HG02623 (cell line): ENCODE results near the gene FBXO24.
A peak's percentile ranks its signal among the peaks of the same experiment; 100 is the strongest.

Source experiments
- ATAC-seq: cut with Tn5 transposase; IDR thresholded peaks from one replicate; pipeline ENCODE4 v1.9.1; 2021; ENCODE audit warnings: moderate library complexity; ENCODE audit not compliant: unreplicated experiment

FBXO24 gene

DNA sequence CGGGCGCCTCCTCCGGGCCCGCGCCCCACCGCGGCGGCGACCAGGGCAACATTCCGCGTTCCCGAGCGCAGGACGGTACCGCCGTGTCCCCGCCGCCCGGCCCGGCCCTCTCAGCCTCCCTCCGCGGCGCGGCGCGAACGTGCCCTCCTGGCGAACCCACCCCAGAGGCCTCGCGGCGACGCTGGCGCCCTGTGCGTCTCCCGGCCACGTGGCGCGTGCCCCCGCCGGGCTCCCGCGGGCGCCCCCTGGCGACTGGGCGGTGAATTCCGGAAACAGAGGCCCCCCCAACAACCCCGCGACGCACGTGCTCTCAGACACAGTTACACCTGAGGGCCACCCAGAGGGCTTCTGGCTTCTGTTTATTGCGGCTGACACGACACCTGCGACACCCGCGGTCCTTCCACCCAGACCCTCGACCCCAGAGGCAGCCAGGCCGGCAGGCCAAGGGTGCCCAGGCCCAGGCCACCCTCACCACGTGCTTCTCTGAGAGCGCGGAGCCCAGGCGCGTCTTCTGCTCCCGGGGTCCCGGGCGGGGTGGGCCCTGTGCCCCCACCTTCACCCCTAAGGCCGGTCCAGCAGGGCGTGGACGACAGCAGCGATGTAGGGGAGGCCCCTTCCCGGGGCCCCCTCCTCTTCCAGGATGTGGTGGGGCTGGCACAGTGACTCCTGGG, 12.3 kb upstream of the FBXO24 start, which contains the start of gene SAP25:
Gene SAP25, minus strand, starts transcription at position 210 of the 671 bp plus-strand sequence. Its CDS starts 158 bp downstream, at position 52.
- ATAC-seq = no peak

- ATAC-seq = no peak
These were observed 11.5 kb upstream of the FBXO24 start for GRCh38 chr7:100574362-100575205.

DNA sequence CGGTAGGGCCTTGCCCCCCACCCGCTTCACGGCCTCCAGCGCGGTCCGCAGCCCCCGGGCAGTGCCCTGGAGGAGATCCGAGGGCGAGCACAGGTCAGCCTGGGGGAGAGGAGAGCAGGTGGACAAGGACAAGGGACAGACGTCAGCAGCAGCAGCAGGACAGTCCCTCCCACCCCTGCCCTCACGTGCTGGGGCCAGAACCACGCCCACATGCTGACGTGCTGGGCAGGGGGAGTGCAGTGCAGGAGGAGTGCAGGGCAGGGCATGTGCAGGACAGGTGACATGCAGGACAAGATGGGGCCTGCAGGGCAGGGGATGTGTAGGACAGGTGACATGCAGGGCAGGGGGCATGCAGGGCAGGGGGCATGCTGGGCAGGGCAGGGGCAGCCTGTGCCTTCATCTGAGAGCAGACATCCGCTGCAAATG, 10.9 kb upstream of the FBXO24 start:
- ATAC-seq = no peak

- ATAC-seq = no peak
These were observed 10.3 kb upstream of the FBXO24 start for GRCh38 chr7:100575746-100576383.

DNA sequence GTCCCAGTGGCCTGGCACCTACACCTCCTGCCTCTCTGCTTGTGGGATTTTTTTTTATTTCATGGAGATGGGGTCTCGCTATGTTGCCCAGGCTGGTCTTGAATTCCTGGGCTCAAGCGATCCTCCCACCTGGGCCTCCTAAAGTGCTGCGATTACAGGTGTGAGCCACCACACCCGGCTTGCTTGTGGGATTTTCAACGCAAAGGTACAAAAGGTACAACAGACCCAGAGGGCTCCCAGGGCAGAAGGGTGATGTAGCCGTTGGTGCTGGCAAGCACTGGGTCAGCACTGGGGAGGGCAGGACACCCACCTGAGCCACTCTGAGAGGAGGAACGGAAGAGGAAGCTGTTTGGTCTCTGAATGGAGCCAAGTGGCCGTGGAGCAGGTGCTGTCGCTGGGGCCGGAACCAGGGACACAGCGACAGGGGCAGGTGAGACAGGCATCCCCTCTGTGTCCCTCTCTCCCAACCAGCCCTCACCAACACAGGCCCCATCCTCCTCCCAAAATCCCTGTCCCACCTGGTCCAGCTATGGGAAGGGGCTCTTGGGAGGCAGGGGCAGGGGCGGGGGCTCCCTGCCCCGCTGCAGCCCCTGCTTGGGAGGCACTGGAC, 9.6 kb upstream of the FBXO24 start:
- no peak for ATAC-seq

DNA sequence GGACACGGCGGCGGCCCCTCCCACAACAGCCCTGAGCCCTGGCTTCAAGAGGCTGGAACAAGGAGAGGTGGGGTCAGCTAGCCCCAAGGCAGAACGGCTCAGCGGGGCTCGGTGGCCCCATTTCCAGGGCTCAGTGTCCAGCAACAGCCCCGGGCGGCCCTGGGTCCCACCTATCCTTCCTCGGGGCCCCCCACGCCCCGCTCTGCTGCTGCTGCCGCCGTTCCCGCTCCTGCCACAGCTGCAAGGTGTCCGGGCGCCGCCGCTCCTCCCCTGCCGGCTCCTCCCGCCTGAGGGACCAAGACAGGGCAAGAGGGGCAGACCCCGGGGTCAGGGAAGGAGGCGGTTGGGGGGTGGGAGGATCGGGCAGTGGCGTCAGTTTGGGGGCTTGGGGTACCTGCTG, 9.0 kb upstream of the FBXO24 start:
- ATAC-seq = no peak

GRCh38 chr7:100577507-100577906, 8.6 kb upstream of the FBXO24 start:
- ATAC-seq = no peak

DNA sequence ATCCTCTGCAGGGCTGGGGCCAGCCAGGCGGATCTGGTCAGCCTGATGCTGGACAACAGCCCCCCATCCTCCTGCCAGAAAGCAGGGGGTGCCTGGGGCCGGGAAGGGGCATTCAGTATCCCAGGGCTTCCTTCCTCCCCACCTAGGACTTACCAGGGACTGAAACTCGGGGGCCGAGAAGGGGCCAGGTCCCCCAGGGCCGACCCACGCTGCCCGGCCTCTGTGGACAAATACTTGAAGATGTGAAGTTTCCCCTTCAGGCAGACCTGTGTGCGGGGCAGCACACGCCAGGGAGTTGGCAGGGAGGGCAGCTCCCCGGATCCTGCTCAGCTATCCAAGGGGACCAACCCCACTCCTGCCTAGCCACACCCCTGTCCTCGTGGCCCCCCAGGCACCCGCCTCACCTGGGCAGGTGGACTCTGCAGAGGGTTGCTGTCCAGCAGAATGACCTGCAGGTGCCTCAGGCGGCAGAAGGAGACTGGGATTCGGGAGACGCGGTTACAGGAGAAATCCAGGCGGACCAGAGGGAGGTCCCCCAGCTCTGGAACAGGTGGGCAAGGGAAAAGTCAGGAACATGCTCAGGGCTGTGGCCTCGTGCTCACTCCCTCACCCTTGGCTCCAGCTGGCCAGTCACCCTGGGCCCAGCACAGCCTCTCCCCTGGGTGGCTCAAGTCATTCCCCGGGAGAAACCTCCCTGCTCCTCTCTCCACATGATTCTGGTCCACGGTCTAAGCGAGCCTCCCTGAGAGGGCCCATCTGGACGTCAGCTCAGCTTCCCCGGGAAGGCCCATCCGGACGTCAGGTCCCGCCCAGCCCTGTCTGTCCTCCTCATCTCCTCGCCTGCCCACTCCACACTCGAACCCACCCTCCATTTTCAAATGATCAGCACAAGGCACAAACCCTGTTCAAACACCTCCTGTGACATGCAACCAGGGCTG, 7.6 kb upstream of the FBXO24 start:
- no peak for ATAC-seq

DNA sequence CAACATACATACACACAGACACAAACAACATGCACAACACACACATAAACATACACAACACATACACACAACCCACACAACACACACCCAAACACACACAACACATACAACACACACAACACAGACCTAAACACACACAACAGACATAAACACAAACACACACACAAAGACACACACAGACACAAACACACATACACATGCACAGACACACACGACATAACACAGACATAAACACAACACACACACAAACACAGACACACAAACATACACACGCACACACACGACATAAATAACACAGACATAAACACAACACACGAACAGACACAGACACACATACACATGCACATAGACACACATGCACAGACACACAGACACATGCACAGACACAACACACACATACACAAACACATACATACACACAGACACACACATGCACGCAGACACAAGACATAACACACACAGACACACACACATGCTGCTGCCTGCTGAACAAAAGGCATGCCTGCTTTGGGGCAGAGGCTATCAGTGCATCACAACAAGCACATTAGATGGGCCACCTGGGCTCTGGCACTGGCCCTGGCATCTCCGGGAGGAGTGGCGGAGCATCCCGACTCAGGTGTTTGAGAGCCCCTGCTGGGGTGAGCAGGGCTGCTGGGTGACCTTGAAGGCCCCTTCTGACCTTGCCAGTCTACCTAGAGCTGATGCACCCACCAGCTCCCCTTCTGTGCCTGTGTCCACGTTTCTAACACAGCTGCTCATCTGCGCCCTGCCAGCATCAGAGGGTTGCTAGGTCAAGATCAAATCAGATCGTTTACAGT, 5.5 kb upstream of the FBXO24 start:
- ATAC-seq = no peak

DNA sequence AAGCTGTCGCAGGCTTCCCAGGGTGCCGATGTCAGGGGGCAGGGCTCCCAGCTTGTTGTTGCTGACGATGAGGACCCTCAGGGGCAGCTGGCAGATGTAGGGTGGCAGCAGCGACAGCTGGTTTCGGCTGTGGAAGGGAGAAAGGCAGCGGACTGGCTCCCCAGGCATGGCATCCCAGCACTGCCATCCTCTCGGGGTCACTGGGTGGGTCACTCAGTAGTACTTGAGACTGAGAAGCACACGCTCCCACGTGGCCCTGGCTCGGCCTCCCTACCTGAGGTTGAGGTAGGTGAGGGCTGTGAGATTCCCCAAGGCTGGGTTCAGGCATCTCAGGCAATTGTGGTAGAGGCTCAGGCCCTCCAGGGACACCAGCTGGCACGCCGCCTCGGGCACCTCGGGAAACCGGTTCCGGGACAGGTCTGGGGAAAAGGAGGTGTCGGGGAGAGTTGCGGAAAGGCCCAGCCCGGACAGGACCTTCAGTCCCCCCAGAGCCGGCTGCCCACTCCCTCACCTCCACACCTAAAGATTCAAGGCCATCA, 4.0 kb upstream of the FBXO24 start:
- ATAC-seq = no peak

GRCh38 chr7:100582650-100583049, 3.5 kb upstream of the FBXO24 start:
- ATAC-seq = no peak

DNA sequence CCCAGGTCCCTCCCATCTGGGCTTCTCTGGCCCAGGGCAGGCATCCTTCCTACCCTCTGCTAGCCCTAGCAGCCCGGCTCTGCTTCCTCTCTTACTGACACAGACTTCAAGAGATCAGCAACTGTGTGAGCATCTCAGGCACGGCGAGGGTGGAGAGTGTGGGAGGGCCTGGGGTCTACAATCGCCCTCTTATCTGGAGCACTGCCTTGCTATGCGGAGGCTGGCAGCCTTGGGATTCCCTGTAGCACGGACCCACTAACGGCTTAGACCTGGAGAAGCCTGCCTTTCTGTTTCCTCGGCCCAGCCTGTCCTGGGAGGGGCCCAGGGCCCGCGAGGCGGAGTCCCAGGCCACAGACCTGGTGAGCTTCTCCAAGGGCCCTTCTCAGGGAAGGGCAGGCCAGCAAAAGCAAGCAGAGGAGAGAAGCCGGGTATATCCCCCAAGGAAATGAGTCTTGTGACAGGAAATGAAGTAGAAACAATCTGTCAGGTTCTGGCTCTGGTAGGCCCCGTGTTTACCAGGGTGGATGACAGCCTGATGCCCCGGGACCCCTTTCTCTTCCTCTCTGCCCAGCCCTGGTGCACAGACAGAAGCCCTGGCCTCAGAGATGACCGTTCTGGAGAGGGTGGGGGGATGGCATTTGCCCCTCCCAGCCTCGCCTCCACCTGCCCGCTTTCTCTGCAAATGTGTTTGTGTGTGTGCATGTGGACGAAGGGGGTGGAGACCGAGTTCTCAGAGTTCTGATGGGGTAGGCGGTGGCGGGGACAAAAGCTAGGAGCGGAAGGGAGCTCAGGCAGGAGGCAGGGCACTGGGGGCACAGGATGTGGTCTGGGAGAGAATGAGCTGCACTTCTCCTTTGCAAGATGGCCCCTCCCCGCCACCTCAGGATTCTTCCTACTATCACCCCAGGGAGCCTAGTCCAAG, 2.7 kb upstream of the FBXO24 start:
- ATAC-seq = no peak

- ATAC-seq = no peak
These were observed 2.0 kb upstream of the FBXO24 start for GRCh38 chr7:100584054-100584682.

DNA sequence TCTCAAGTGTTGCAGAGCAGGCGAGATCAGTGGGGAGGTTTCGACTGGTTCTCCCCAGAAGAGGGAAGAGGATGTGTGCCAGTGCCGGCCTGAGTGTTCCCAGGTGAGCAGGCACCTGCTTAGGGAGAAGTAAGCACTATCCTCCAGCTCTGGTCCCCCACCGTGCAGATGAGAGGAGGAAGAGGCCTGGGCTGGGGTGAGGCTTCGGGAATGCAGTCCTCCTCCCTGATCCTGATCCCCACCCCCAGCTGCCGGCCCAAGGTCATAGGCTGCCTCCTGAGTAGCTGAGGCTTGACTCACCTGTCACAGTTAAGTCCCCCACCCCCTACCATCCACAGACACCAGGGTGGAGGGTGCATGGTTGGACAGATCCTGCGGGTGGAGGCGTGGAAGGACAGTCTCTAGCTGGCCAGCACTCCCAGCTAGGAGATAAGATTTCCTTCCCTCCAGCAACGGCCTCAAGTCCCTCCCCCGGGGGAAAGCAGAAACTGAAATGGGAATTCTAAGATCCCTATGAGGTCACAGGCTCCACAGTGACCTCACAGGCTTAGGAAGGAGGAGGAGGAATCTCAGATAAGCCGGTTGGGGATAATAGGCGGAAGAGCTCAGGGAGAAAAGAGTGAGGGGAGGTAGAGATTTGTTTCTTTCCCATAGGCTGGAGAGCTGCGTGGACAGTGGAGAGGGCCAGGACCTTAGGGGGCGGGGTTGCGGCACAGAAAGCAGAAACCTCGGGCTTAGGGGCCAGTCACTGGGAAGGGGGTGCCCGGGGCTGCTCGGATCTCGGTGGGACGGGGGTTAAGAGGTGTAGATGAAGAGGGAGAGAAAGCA, 1.2 kb upstream of the FBXO24 start:
- no peak for ATAC-seq

DNA sequence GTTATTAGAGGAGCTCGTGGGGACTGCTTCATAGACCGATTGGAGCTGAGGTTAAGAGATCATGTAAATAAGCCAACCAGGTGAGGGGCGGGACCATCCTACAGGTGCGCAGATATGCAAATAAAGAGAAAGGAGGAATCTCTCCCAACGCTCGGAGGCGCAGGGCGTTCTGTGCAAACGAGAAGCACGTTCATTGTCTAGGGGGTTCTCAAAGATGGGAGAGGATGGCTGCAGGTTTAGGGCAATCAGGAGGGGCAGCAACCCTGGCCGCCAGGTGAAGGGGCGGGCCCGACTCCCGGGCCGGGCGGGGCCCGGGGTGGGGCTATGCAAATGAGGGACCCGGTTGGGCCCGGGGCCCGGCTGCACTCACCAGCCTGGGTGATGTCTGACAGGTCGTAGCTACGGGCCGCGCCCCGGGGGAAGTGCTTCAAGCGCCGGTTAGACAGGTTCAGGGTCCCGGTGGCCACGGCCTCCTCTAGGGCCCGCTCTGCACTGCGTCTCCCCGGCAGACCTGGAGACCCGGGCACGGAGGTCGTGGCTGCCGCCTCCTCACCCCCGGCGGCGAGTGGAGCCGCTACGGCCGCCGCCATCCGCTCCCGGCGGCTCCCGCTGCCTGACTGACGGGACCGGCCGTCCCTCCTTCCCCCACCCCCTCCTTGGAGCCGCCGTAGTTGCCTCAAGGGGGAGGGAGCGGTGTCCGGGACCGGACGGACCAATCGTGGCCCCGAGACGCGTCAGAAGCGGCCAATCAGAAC, 440 bp upstream of the FBXO24 start, which contains the start of gene LRCH4:
Gene LRCH4, minus strand, starts transcription at position 619 of the 755 bp plus-strand sequence. Its CDS starts 29 bp downstream, at position 590.
- peak; percentile 5 for ATAC-seq

DNA sequence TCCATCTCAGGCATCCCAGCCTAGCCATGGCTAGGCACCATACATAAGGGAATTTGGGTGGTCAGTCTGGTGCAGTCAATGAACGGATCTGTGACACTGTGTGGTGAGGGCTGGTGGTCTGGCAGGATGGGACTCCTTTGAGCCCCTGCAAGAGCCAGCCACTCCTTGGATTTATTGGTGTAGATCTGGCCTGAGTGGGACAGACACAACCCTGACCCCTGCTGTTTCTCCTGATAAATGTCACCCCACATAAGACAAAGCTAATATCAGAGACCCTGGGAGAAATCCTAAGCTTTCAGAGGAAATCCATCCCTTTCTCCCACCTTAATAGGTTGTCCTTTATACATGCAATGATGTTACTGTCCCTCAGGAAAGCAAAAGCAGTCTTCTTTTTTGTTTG, 2.3 kb downstream of the FBXO24 start:
- no peak for ATAC-seq
